ES-I3 (cell line): ENCODE data around the gene CAMK2B.
A peak's percentile ranks its signal among the peaks of the same experiment; 100 is the strongest.

ENCODE experiments used
- H3K36me3 ChIP-seq: 2 replicates; pipeline ENCODE4 v1.6.1; 2013; ENCODE audit warnings: mild to moderate bottlenecking, low read length, control low read depth, moderate library complexity; ENCODE audit not compliant: insufficient read depth
- H3K4me1 ChIP-seq: 2 replicates; pipeline ENCODE4 v1.6.1; 2013; ENCODE audit warnings: mild to moderate bottlenecking, control low read depth, low read length; ENCODE audit not compliant: insufficient read depth
- H3K9ac ChIP-seq: 2 replicates; pipeline ENCODE4 v1.6.1; 2013; ENCODE audit warnings: low read depth, mild to moderate bottlenecking, low read length, moderate library complexity
- H3K9me3 ChIP-seq: 2 replicates; pipeline ENCODE4 v1.6.1; 2013; ENCODE audit warnings: mild to moderate bottlenecking, low read length, moderate library complexity; ENCODE audit not compliant: control insufficient read depth, insufficient read depth

CAMK2B gene

GRCh38 chr7:44217223-44217714, 108.1 kb downstream of the CAMK2B start:
- no peaks in the 10 kb centered on the region for H3K9me3 ChIP-seq
- H3K4me1 ChIP-seq: peaks cover 29% of the 10 kb centered on the region; the same call in 1 of the 2 replicates
- peaks cover 7% of the 10 kb centered on the region; the same call in 1 of the 2 replicates for H3K36me3 ChIP-seq
- H3K9ac ChIP-seq: no peak overlapping the region

GRCh38 chr7:44216521-44217222, 108.7 kb downstream of the CAMK2B start:
- H3K4me1 ChIP-seq: peaks cover 29% of the 10 kb centered on the region; the same call in 1 of the 2 replicates
- H3K9me3 ChIP-seq: no peaks in the 10 kb centered on the region
- H3K36me3 ChIP-seq: peaks cover 13% of the 10 kb centered on the region
- H3K9ac ChIP-seq: no peak overlapping the region

GRCh38 chr7:44216019-44216418, 109.4 kb downstream of the CAMK2B start:
- Histone ChIP-seq H3K4me1 (peaks cover 29% of the 10 kb centered on the region; the same call in 1 of the 2 replicates), H3K9ac (no peak overlapping the region), H3K36me3 (peaks cover 20% of the 10 kb centered on the region), H3K9me3 (no peaks in the 10 kb centered on the region)

GRCh38 chr7:44215531-44215930, 109.9 kb downstream of the CAMK2B start:
- Histone ChIP-seq H3K36me3 (peaks cover 25% of the 10 kb centered on the region), H3K9ac (no peak overlapping the region), H3K4me1 (peaks cover 29% of the 10 kb centered on the region; the same call in 1 of the 2 replicates), H3K9me3 (no peaks in the 10 kb centered on the region)

GRCh38 chr7:44213877-44214388, 111.5 kb downstream of the CAMK2B start:
- H3K36me3 ChIP-seq: peaks cover 36% of the 10 kb centered on the region
- H3K9ac ChIP-seq: no peak overlapping the region

GRCh38 chr7:44213206-44213876, 112.1 kb downstream of the CAMK2B start:
- H3K9me3 ChIP-seq: no peaks in the 10 kb centered on the region
- peaks cover 21% of the 10 kb centered on the region; the same call in 1 of the 2 replicates for H3K4me1 ChIP-seq
- H3K9ac ChIP-seq: no peak overlapping the region
- peaks cover 41% of the 10 kb centered on the region for H3K36me3 ChIP-seq

More at GRCh38 chr7:44213877-44214388, 111.5 kb downstream of the CAMK2B start:
- H3K4me1 ChIP-seq: peaks cover 27% of the 10 kb centered on the region; the same call in 1 of the 2 replicates
- H3K9me3 ChIP-seq: no peaks in the 10 kb centered on the region

GRCh38 chr7:44212581-44213184, 112.7 kb downstream of the CAMK2B start:
- Histone ChIP-seq H3K9ac (no peak overlapping the region), H3K9me3 (no peaks in the 10 kb centered on the region), H3K4me1 (peaks cover 16% of the 10 kb centered on the region; the same call in 1 of the 2 replicates), H3K36me3 (peaks cover 46% of the 10 kb centered on the region)

GRCh38 chr7:44212018-44212417, 113.4 kb downstream of the CAMK2B start:
- Histone ChIP-seq H3K36me3 (peaks cover 52% of the 10 kb centered on the region), H3K9ac (no peak overlapping the region), H3K9me3 (no peaks in the 10 kb centered on the region), H3K4me1 (peaks cover 13% of the 10 kb centered on the region; the same call in 1 of the 2 replicates)

GRCh38 chr7:44211126-44211675, 114.2 kb downstream of the CAMK2B start:
- Histone ChIP-seq H3K36me3 (peaks cover 59% of the 10 kb centered on the region), H3K9me3 (no peaks in the 10 kb centered on the region), H3K9ac (no peak overlapping the region), H3K4me1 (peaks cover 13% of the 10 kb centered on the region; the same call in 1 of the 2 replicates)

GRCh38 chr7:44210107-44210506, 115.3 kb downstream of the CAMK2B start:
- H3K36me3 ChIP-seq: peaks cover 68% of the 10 kb centered on the region
- H3K4me1 ChIP-seq: peaks cover 13% of the 10 kb centered on the region; the same call in 1 of the 2 replicates
- no peak overlapping the region for H3K9ac ChIP-seq
- H3K9me3 ChIP-seq: no peaks in the 10 kb centered on the region

GRCh38 chr7:44208085-44208484, 117.3 kb downstream of the CAMK2B start:
- H3K9me3 ChIP-seq: no peaks in the 10 kb centered on the region
- no peaks in the 10 kb centered on the region for H3K4me1 ChIP-seq
- peaks cover 72% of the 10 kb centered on the region for H3K36me3 ChIP-seq
- no peak overlapping the region for H3K9ac ChIP-seq

- Histone ChIP-seq H3K36me3 (peaks cover 59% of the 10 kb centered on the region), H3K9me3 (no peaks in the 10 kb centered on the region), H3K9ac (no peak overlapping the region), H3K4me1 (no peaks in the 10 kb centered on the region)
Observed at GRCh38 chr7:44206008-44206407, 119.4 kb downstream of the CAMK2B start.

GRCh38 chr7:44201813-44202212, 123.6 kb downstream of the CAMK2B start:
- Histone ChIP-seq H3K4me1 (no peaks in the 10 kb centered on the region), H3K9me3 (no peaks in the 10 kb centered on the region), H3K36me3 (peaks cover 26% of the 10 kb centered on the region), H3K9ac (peak overlapping the region; percentile 97)
